Ishikawa (cell line): ENCODE data around the gene PGRMC1.

ENCODE experiments used
- CEBPB ChIP-seq: IDR thresholded peaks from 2 replicates; pipeline ENCODE4 v1.6.1; 2012
- CREB1 ChIP-seq: IDR thresholded peaks from 2 replicates; pipeline ENCODE4 v1.6.1; 2012; ENCODE audit warnings: low read depth
- EGR1 ChIP-seq: IDR thresholded peaks from 2 replicates; pipeline ENCODE4 v1.6.1; 2012
- EP300 ChIP-seq: IDR thresholded peaks from 2 replicates; pipeline ENCODE4 v1.6.1; 2012; ENCODE audit warnings: borderline replicate concordance
- FOXM1 ChIP-seq: IDR thresholded peaks from 2 replicates; pipeline ENCODE4 v1.6.1; 2012; ENCODE audit warnings: low read depth, borderline replicate concordance
- NFIC ChIP-seq: IDR thresholded peaks from 2 replicates; pipeline ENCODE4 v1.6.1; 2012
- RAD21 ChIP-seq: IDR thresholded peaks from 2 replicates; pipeline ENCODE4 v1.6.1; 2012; ENCODE audit warnings: low read depth
- TAF1 ChIP-seq: IDR thresholded peaks from 2 replicates; pipeline ENCODE4 v1.6.1; 2012; ENCODE audit warnings: low read depth, mild to moderate bottlenecking
- TCF12 ChIP-seq: IDR thresholded peaks from 2 replicates; pipeline ENCODE4 v1.6.1; 2012; ENCODE audit warnings: low read depth
- TEAD4 ChIP-seq: IDR thresholded peaks from 2 replicates; pipeline ENCODE4 v1.6.1; 2012
- YY1 ChIP-seq: IDR thresholded peaks from 2 replicates; pipeline ENCODE4 v1.6.1; 2012; ENCODE audit warnings: low read depth
- ZBTB7A ChIP-seq: IDR thresholded peaks from 2 replicates; pipeline ENCODE4 v1.6.1; 2012; ENCODE audit warnings: low read depth
- TF ChIP-seq, protein P1 (sequence below): IDR thresholded peaks from 2 replicates; pipeline ENCODE4 v1.6.1; 2012
- TF ChIP-seq, protein P2 (sequence below): IDR thresholded peaks from 2 replicates; pipeline ENCODE4 v1.6.1; 2012
- TF ChIP-seq, protein P3 (sequence below): IDR thresholded peaks from 2 replicates; pipeline ENCODE4 v1.6.1; 2012; ENCODE audit warnings: low read depth, mild to moderate bottlenecking

PGRMC1 gene

DNA sequence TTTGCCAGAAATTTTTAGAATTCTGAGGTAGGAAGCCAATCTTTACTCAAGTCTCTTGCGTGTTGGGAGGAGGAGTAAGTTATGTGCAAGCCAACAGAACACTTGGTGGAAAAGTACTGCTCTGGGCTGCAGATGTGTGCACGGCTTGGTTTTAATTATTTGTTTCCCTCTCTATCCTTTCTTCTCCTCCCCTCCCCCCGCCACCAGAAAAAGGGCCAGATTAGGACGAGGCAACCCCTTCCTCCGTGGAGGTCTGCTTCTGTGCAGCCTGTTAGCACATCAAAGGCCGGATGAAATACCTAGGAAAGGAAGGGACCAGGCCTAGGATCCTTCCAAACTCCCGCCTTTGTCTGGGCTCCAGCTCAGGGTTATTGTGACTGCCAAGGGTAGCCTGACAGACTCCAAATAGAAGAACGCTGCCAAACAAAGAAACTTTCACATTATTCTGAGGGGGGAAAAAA is 1.0 kb upstream of the PGRMC1 start:
- TF ChIP-seq EGR1 (no peak), TCF12 (no peak), ZBTB7A (no peak), YY1 (no peak), CEBPB (no peak), RAD21 (no peak), TAF1 (no peak), NFIC (no peak), CREB1 (no peak), FOXM1 (no peak), TEAD4 (no peak), EP300 (no peak)
- TF ChIP-seq, protein P1, sequence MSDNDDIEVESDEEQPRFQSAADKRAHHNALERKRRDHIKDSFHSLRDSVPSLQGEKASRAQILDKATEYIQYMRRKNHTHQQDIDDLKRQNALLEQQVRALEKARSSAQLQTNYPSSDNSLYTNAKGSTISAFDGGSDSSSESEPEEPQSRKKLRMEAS, result no peak
- TF ChIP-seq, protein P2, sequence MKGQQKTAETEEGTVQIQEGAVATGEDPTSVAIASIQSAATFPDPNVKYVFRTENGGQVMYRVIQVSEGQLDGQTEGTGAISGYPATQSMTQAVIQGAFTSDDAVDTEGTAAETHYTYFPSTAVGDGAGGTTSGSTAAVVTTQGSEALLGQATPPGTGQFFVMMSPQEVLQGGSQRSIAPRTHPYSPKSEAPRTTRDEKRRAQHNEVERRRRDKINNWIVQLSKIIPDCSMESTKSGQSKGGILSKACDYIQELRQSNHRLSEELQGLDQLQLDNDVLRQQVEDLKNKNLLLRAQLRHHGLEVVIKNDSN, result no peak
- TF ChIP-seq, protein P3, sequence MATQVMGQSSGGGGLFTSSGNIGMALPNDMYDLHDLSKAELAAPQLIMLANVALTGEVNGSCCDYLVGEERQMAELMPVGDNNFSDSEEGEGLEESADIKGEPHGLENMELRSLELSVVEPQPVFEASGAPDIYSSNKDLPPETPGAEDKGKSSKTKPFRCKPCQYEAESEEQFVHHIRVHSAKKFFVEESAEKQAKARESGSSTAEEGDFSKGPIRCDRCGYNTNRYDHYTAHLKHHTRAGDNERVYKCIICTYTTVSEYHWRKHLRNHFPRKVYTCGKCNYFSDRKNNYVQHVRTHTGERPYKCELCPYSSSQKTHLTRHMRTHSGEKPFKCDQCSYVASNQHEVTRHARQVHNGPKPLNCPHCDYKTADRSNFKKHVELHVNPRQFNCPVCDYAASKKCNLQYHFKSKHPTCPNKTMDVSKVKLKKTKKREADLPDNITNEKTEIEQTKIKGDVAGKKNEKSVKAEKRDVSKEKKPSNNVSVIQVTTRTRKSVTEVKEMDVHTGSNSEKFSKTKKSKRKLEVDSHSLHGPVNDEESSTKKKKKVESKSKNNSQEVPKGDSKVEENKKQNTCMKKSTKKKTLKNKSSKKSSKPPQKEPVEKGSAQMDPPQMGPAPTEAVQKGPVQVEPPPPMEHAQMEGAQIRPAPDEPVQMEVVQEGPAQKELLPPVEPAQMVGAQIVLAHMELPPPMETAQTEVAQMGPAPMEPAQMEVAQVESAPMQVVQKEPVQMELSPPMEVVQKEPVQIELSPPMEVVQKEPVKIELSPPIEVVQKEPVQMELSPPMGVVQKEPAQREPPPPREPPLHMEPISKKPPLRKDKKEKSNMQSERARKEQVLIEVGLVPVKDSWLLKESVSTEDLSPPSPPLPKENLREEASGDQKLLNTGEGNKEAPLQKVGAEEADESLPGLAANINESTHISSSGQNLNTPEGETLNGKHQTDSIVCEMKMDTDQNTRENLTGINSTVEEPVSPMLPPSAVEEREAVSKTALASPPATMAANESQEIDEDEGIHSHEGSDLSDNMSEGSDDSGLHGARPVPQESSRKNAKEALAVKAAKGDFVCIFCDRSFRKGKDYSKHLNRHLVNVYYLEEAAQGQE, result no peak

- no peak for TF ChIP-seq EP300
- TF ChIP-seq NFIC, result no peak
- TF ChIP-seq YY1, result 0 out of 2 replicates have a peak, but pooled peaks have one; percentile 2
Measured at GRCh38 chrX:119236623-119237561, 807 bp downstream of the PGRMC1 start.

- no peak for TF ChIP-seq EP300
- TF ChIP-seq, protein P3, result no peak
- TF ChIP-seq CEBPB, result no peak
- TF ChIP-seq TAF1, result no peak
- no peak for TF ChIP-seq RAD21
- TF ChIP-seq CREB1, result no peak
- no peak for TF ChIP-seq ZBTB7A
- no peak for TF ChIP-seq NFIC
- no peak for TF ChIP-seq TEAD4
- TF ChIP-seq FOXM1, result no peak
- TF ChIP-seq TCF12, result no peak
- TF ChIP-seq, protein P2, result no peak
- TF ChIP-seq, protein P1, result no peak
- TF ChIP-seq YY1, result no peak
- TF ChIP-seq EGR1, result no peak
Measured at GRCh38 chrX:119237562-119237942, 1.5 kb downstream of the PGRMC1 start.

- TF ChIP-seq TEAD4, result no peak
- TF ChIP-seq TAF1, result no peak
- no peak for TF ChIP-seq NFIC
- TF ChIP-seq, protein P3, result no peak
- TF ChIP-seq CREB1, result no peak
- no peak for TF ChIP-seq EP300
- TF ChIP-seq, protein P1, result no peak
Measured at GRCh38 chrX:119238557-119238956, 2.5 kb downstream of the PGRMC1 start.
